ENCODE measurements around the gene PLA2G12B. TPM values are rescaled to one million over a fixed set of nuclear protein-coding genes. Genes with fewer than 3 reads are reported as not detected.

The PLA2G12B gene
- total and polyA plus RNA-seq, 2 of the 8 experiments (the other 6 are each of a cell fraction or from before 2014, with no cell fraction given), result not detected

DNA sequence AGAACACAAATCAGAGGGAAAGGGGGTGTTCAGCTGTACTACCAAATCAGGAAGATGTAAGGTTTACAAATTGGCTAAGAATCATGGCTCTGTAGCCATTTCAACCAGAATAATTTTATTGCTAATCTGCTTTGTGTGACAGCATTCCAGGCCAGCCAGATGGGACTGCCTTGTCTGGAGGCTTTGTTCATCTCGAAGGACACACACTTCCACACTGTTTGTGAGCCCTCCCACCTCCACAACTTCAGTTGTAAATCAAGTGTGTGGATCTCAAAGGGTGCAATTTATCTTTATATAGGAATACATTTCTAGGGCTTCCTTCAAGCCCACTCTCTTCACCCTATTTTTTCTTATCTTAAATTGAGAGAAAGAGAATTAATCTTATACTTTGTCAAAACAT, 68.0 kb downstream of the PLA2G12B start (continued):
- TF ChIP-seq, protein P1, sequence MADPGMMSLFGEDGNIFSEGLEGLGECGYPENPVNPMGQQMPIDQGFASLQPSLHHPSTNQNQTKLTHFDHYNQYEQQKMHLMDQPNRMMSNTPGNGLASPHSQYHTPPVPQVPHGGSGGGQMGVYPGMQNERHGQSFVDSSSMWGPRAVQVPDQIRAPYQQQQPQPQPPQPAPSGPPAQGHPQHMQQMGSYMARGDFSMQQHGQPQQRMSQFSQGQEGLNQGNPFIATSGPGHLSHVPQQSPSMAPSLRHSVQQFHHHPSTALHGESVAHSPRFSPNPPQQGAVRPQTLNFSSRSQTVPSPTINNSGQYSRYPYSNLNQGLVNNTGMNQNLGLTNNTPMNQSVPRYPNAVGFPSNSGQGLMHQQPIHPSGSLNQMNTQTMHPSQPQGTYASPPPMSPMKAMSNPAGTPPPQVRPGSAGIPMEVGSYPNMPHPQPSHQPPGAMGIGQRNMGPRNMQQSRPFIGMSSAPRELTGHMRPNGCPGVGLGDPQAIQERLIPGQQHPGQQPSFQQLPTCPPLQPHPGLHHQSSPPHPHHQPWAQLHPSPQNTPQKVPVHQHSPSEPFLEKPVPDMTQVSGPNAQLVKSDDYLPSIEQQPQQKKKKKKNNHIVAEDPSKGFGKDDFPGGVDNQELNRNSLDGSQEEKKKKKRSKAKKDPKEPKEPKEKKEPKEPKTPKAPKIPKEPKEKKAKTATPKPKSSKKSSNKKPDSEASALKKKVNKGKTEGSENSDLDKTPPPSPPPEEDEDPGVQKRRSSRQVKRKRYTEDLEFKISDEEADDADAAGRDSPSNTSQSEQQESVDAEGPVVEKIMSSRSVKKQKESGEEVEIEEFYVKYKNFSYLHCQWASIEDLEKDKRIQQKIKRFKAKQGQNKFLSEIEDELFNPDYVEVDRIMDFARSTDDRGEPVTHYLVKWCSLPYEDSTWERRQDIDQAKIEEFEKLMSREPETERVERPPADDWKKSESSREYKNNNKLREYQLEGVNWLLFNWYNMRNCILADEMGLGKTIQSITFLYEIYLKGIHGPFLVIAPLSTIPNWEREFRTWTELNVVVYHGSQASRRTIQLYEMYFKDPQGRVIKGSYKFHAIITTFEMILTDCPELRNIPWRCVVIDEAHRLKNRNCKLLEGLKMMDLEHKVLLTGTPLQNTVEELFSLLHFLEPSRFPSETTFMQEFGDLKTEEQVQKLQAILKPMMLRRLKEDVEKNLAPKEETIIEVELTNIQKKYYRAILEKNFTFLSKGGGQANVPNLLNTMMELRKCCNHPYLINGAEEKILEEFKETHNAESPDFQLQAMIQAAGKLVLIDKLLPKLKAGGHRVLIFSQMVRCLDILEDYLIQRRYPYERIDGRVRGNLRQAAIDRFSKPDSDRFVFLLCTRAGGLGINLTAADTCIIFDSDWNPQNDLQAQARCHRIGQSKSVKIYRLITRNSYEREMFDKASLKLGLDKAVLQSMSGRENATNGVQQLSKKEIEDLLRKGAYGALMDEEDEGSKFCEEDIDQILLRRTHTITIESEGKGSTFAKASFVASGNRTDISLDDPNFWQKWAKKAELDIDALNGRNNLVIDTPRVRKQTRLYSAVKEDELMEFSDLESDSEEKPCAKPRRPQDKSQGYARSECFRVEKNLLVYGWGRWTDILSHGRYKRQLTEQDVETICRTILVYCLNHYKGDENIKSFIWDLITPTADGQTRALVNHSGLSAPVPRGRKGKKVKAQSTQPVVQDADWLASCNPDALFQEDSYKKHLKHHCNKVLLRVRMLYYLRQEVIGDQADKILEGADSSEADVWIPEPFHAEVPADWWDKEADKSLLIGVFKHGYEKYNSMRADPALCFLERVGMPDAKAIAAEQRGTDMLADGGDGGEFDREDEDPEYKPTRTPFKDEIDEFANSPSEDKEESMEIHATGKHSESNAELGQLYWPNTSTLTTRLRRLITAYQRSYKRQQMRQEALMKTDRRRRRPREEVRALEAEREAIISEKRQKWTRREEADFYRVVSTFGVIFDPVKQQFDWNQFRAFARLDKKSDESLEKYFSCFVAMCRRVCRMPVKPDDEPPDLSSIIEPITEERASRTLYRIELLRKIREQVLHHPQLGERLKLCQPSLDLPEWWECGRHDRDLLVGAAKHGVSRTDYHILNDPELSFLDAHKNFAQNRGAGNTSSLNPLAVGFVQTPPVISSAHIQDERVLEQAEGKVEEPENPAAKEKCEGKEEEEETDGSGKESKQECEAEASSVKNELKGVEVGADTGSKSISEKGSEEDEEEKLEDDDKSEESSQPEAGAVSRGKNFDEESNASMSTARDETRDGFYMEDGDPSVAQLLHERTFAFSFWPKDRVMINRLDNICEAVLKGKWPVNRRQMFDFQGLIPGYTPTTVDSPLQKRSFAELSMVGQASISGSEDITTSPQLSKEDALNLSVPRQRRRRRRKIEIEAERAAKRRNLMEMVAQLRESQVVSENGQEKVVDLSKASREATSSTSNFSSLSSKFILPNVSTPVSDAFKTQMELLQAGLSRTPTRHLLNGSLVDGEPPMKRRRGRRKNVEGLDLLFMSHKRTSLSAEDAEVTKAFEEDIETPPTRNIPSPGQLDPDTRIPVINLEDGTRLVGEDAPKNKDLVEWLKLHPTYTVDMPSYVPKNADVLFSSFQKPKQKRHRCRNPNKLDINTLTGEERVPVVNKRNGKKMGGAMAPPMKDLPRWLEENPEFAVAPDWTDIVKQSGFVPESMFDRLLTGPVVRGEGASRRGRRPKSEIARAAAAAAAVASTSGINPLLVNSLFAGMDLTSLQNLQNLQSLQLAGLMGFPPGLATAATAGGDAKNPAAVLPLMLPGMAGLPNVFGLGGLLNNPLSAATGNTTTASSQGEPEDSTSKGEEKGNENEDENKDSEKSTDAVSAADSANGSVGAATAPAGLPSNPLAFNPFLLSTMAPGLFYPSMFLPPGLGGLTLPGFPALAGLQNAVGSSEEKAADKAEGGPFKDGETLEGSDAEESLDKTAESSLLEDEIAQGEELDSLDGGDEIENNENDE (IDR thresholded peaks at IDR 0.05; ENCODE audit: insufficient replicate concordance, low read length), result no peak
- TF ChIP-seq, protein P2, sequence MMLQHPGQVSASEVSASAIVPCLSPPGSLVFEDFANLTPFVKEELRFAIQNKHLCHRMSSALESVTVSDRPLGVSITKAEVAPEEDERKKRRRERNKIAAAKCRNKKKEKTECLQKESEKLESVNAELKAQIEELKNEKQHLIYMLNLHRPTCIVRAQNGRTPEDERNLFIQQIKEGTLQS (IDR thresholded peaks at IDR 0.05; ENCODE audit: insufficient read depth, low read depth, low read length), result no peak
- no peak for TF ChIP-seq KDM5A (IDR thresholded peaks at IDR 0.05; ENCODE audit: low read length)
- TF ChIP-seq TEAD4 (IDR thresholded peaks at IDR 0.05; ENCODE audit: low read depth, low read length), result no peak; the same call in 1 of the 2 replicates
- TF ChIP-seq POLR2A (IDR thresholded peaks at IDR 0.05; ENCODE audit: control extremely low read depth in 1 of 2, low read depth in 2 of 2, low read length in 2 of 2), result no peak
- no peak for TF ChIP-seq EGR1 (IDR thresholded peaks at IDR 0.05; ENCODE audit: borderline replicate concordance, low read depth, low read length)
- no peak for TF ChIP-seq JUND (IDR thresholded peaks at IDR 0.05; ENCODE audit: low read length)
- no peak for TF ChIP-seq YY1 (IDR thresholded peaks at IDR 0.05; ENCODE audit: low read depth, low read length)
- no peak for TF ChIP-seq ASH2L (IDR thresholded peaks at IDR 0.05; ENCODE audit: low read length)
- TF ChIP-seq RFX5 (IDR thresholded peaks at IDR 0.05; ENCODE audit: borderline replicate concordance, low read depth, low read length), result no peak
- TF ChIP-seq ZNF274 (IDR thresholded peaks at IDR 0.05; ENCODE audit: borderline replicate concordance, extremely low read depth, low read length), result no peak
- no peak for TF ChIP-seq SP2 (IDR thresholded peaks at IDR 0.05; ENCODE audit: low read length)
- TF ChIP-seq CHD2 (IDR thresholded peaks at IDR 0.05; ENCODE audit: low read length), result no peak

All from H1 (cell line).